ENCODE measurements around the gene HYI. TPM values are rescaled to one million over a fixed set of nuclear protein-coding genes. Genes with fewer than 3 reads are reported as not detected.

HYI gene
- total RNA-seq, 1 donor from 2014 or later, result 72.6 TPM

DNA sequence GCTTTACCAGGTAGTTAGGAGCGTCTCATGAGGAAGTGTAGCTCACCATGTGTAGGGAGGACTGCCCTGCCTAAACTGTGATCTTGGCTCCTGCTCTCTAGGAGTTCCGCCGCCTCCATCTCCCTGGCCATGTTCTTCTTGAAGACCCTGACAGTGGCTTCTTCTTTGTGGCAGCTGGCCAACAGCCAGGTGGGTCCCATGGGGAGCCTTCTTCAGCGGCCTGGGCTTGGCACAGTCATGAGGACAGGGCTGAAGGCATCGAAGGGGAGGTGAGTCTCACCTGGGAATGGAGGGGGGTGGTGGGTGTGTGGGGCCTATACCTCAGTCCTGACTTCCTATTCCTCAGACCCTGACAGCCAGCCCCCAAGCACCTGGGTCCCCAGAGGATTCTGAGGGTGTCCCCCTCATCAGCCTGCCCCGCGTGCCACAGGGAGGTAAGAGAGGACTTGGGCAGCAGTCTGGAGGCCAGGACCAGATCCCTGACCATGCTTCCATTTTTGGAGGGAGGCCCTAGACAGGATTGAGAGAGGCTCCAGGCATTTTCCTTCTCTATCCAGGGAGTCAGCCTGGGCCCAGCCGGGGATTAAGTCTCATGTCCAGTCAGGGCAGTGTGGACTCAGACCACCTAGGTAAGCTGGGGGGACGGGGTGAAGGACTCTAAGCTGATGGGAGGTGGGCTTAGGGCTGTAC, 21.4 kb downstream of the HYI start:
- ATAC-seq (no peak), DNase-seq (peak; percentile 48)
- H3K4me1 ChIP-seq, result peaks cover 6% of the 10 kb centered on the region
- no peaks in the 10 kb centered on the region for H3K9me3 ChIP-seq
- intact Hi-C loops (cut with DNase I), result no loop called here
- H3K27ac ChIP-seq, result no peak overlapping the region
- no peak for TF ChIP-seq CTCF (IDR thresholded peaks at IDR 0.05)
- no peaks in the 10 kb centered on the region for H3K27me3 ChIP-seq
- H3K4me3 ChIP-seq, result no peak overlapping the region
- peaks cover 86% of the 10 kb centered on the region for H3K36me3 ChIP-seq

DNA sequence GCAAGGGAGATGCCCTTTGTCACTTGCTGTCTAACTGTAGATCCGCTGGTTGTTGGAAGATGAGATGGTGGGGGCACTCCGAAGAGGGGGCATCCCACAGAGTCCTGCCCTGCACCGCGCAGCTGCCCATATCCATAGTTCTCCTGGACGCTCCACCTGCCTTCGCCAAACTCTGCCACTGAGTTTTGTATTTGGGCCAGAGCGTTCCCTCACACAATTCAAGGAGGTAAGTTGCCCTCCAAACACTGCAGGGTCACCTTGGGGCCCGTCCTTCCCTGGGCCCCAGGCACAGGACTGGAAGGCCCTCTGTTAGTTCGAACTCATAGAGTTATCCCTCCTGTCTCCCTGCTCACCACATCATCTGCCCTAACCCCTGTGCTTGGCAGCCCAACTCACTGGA, 22.1 kb downstream of the HYI start:
- Histone ChIP-seq H3K27ac (no peak overlapping the region), H3K9me3 (no peaks in the 10 kb centered on the region), H3K36me3 (peaks cover 88% of the 10 kb centered on the region), H3K27me3 (no peaks in the 10 kb centered on the region), H3K4me1 (peaks cover 6% of the 10 kb centered on the region), H3K4me3 (no peak overlapping the region)
- ATAC-seq, result no peak
- intact Hi-C loops (cut with DNase I), result no loop called here
- peak; percentile 28 for DNase-seq
- no peak for TF ChIP-seq CTCF (IDR thresholded peaks at IDR 0.05)

DNA sequence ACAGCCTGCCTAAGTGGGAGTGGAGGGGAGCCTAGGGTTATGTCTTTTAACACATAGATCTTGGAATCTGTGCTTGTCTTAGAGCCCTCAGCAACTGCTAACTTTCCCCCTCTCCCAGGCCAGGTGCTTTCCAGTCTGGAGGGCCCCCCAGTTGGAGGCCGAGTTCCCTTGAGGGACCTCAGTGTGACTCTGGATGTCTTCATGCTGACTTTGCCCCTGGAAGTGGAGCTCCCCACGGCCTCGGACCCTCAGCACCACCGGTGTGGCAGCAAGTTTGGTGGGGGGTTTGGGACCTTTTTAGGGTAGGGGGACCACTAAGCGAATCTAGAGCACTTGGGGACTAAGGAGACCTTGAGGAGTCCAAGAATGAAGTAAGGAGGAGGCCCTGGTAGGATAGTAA, 22.9 kb downstream of the HYI start:
- no peaks in the 10 kb centered on the region for H3K9me3 ChIP-seq
- no peak overlapping the region for H3K4me3 ChIP-seq
- H3K4me1 ChIP-seq, result peaks cover 6% of the 10 kb centered on the region
- no peak overlapping the region for H3K27ac ChIP-seq
- intact Hi-C loops (cut with DNase I), result no loop called here
- peaks cover 97% of the 10 kb centered on the region for H3K36me3 ChIP-seq
- no peak for ATAC-seq
- no peak for TF ChIP-seq CTCF (IDR thresholded peaks at IDR 0.05)
- no peaks in the 10 kb centered on the region for H3K27me3 ChIP-seq
- DNase-seq, result no peak

DNA sequence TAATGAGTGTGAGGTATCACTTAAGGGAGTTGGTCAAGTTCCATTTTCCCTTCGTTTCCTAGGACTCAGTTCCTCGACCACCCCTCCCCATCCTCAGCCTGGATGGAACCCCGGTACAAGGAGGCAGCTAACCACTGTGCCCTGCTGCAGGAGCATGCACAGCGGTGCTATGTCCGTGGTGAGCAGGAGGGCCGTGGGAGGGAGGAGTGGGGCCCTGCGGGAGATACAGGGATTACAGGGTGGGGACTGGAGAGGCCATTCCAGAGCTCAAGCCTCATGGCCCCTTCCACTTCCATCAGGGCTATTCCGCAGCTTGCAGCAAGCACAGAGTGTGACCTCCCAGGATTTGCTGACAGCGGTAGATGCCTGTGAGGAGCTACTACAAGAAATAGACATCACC, 25.8 kb downstream of the HYI start:
- DNase-seq (peak; percentile 48), ATAC-seq (no peak)
- no peak for TF ChIP-seq CTCF (IDR thresholded peaks at IDR 0.05)

DNA sequence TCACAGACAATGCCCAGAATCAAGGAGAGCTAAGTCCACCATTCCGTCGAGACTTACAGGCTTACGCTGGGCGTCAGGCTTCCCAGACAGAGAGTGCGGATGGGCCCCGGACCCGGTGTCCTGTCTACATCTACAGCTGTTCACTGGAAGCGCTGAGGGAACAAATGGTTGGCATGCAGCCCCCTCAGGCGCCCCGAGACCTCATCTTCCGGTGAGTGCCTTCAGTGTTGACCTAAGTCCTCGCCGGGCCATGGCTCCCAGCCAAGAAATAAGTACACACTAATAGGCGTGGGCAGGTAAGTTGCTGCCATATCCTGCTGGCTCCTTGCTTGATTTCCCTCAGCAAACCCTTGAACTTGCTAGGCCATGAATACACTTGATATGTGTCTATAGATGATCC, 26.2 kb downstream of the HYI start:
- H3K4me1 ChIP-seq, result no peaks in the 10 kb centered on the region
- no peak overlapping the region for H3K27ac ChIP-seq
- ATAC-seq, result peak; percentile 30
- no peaks in the 10 kb centered on the region for H3K9me3 ChIP-seq
- H3K36me3 ChIP-seq, result peaks cover 92% of the 10 kb centered on the region
- DNase-seq, result peak; percentile 77
- intact Hi-C loops (cut with DNase I), result no loop called here
- TF ChIP-seq CTCF (IDR thresholded peaks at IDR 0.05), result no peak
- no peak overlapping the region for H3K4me3 ChIP-seq
- no peaks in the 10 kb centered on the region for H3K27me3 ChIP-seq

More for the DNA sequence above, 25.8 kb downstream of the HYI start:
- Histone ChIP-seq H3K27ac (no peak overlapping the region), H3K4me1 (no peaks in the 10 kb centered on the region), H3K27me3 (no peaks in the 10 kb centered on the region), H3K36me3 (peaks cover 92% of the 10 kb centered on the region), H3K4me3 (no peak overlapping the region), H3K9me3 (no peaks in the 10 kb centered on the region)
- intact Hi-C loops (cut with DNase I), result no loop called here

DNA sequence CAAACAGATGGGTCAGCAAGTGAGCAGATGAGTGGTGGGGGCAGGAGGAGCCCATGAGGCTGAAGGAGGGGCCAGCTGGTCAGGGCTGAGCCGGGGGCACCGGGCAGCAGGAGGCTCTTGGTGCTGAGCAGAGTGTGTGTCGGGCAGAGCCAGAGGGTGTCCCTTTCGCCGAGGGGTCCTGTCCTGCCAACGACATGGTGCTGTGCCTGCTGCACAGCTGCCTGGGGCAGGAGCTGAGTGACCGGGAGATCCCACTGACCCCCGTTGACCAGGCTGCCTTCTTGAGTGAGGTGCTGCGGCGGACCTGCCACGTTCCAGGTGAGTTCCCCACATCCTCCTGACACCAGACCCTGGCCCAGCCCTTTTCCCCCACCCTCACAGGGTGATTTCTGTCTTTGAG, 27.5 kb downstream of the HYI start:
- DNase-seq, result no peak
- TF ChIP-seq CTCF (IDR thresholded peaks at IDR 0.05), result no peak
- intact Hi-C loops (cut with DNase I), result no loop called here
- Histone ChIP-seq H3K9me3 (no peaks in the 10 kb centered on the region), H3K4me3 (no peak overlapping the region), H3K36me3 (peaks cover 91% of the 10 kb centered on the region), H3K27ac (no peak overlapping the region), H3K27me3 (no peaks in the 10 kb centered on the region), H3K4me1 (no peaks in the 10 kb centered on the region)
- ATAC-seq, result no peak

Data from upper lobe of right lung (tissue), 1 donor.